K562 (cell line): Measurements from ENCODE around the gene STRA8. TPM values are rescaled to one million over a fixed set of nuclear protein-coding genes. Genes with fewer than 3 reads are reported as not detected.

Source experiments
- ASH1L ChIP-seq: fragments of 450-650 bp; IDR thresholded peaks from 2 replicates; pipeline ENCODE4 v1.6.1; 2018; ENCODE audit warnings: borderline replicate concordance, mild to moderate bottlenecking, low read depth; ENCODE audit not compliant: partially characterized antibody
- BMI1 ChIP-seq: fragments of 150-350 bp; IDR thresholded peaks from 2 replicates; pipeline ENCODE4 v1.6.1; 2014; ENCODE audit warnings: low read length
- CBFB ChIP-seq: sonication (generic); formaldehyde crosslinking; IDR thresholded peaks from 2 replicates; pipeline ENCODE4 v1.4.0; 2020; ENCODE audit warnings: mild to moderate bottlenecking, missing genetic modification reagents
- CBX1 ChIP-seq: sonication (generic); IDR thresholded peaks from 2 replicates; pipeline ENCODE4 v1.6.1; 2016; ENCODE audit warnings: antibody characterized with exemption, low read depth, mild to moderate bottlenecking
- ETS2 ChIP-seq: IDR thresholded peaks from 2 replicates; pipeline ENCODE4 v1.6.1; 2016; ENCODE audit warnings: borderline replicate concordance, missing genetic modification characterization, mild to moderate bottlenecking, moderate library complexity, missing compliant biosample characterization; ENCODE audit not compliant: poor library complexity, severe bottlenecking
- FOXA3 ChIP-seq, 2 experiments: fragments of 450-650 bp in 1 of 2; sonication (generic) in 1 of 2; formaldehyde crosslinking; IDR thresholded peaks in 1 of 2; conservative IDR thresholded peaks in 1 of 2; 2 replicates each; pipeline versions ENCODE4 v1.4.0 to v1.8.0; 2020 to 2022; ENCODE audit warnings: mild to moderate bottlenecking in 2 of 2, missing genetic modification reagents in 1 of 2
- FUS ChIP-seq: fragments of 200-400 bp; formaldehyde crosslinking; optimal IDR thresholded peaks from 2 replicates; pipeline ENCODE3; 2017; ENCODE audit warnings: low read depth, low read length
- JUN ChIP-seq, 2 experiments: sonication (generic) in 1 of 2; formaldehyde crosslinking in 1 of 2; IDR thresholded peaks; 2 replicates each; pipeline versions ENCODE4 v1.6.1 to v1.8.0; 2012 to 2022; ENCODE audit warnings: borderline replicate concordance in 2 of 2, mild to moderate bottlenecking in 2 of 2, improper control_type of control experiment in 1 of 2, low read depth in 1 of 2, low read length in 1 of 2, missing genetic modification reagents in 1 of 2
- MCM7 ChIP-seq, 2 experiments: fragments of 450-650 bp; IDR thresholded peaks; 2 replicates each; pipeline ENCODE4 v1.6.1; 2016 to 2018
- MXD1 ChIP-seq: fragments of 250-450 bp; sonication (Bioruptor Pico); IDR thresholded peaks from 2 replicates; pipeline ENCODE4 v1.8.0; 2021; ENCODE audit warnings: borderline replicate concordance, mild to moderate bottlenecking, moderate library complexity; ENCODE audit not compliant: poor library complexity, severe bottlenecking
- NFATC3 ChIP-seq: fragments of 450-650 bp; IDR thresholded peaks from 2 replicates; pipeline ENCODE4 v1.6.1; 2017; ENCODE audit warnings: mild to moderate bottlenecking
- NFE2L1 ChIP-seq: fragments of 450-650 bp; IDR thresholded peaks from 2 replicates; pipeline ENCODE4 v1.6.1; 2016; ENCODE audit warnings: missing genetic modification characterization, low read depth, mild to moderate bottlenecking, missing compliant biosample characterization, moderate library complexity, borderline replicate concordance
- POLR2B ChIP-seq: fragments of 450-650 bp; IDR thresholded peaks from 2 replicates; pipeline ENCODE4 v1.6.1; 2018; ENCODE audit warnings: low read depth; ENCODE audit not compliant: partially characterized antibody
- POLR2H ChIP-seq: IDR thresholded peaks from 2 replicates; pipeline ENCODE4 v1.6.1; 2016; ENCODE audit warnings: missing genetic modification characterization, low read depth, mild to moderate bottlenecking, control low read depth, missing compliant biosample characterization, moderate library complexity
- PPARD ChIP-seq: fragments of 250-450 bp; sonication (Bioruptor Pico); IDR thresholded peaks from 2 replicates; pipeline ENCODE4 v1.8.0; 2022; ENCODE audit warnings: inconsistent platforms, mild to moderate bottlenecking, moderate library complexity
- SMAD1 ChIP-seq: fragments of 150-350 bp; IDR thresholded peaks from 2 replicates; pipeline ENCODE4 v1.6.1; 2014; ENCODE audit warnings: low read length, low read depth; ENCODE audit not compliant: partially characterized antibody
- SP1 ChIP-seq: sonication (generic); formaldehyde crosslinking; IDR thresholded peaks from 2 replicates; pipeline ENCODE4 v1.8.1; 2022; ENCODE audit warnings: mild to moderate bottlenecking, missing genetic modification reagents
- TAF15 ChIP-seq: fragments of 200-400 bp; formaldehyde crosslinking; IDR thresholded peaks from 2 replicates; pipeline ENCODE4 v1.6.1; 2017; ENCODE audit warnings: mild to moderate bottlenecking, low read depth, low read length, moderate library complexity
- TAF9B ChIP-seq: fragments of 450-650 bp; IDR thresholded peaks from 2 replicates; pipeline ENCODE4 v1.6.1; 2018; ENCODE audit warnings: mild to moderate bottlenecking; ENCODE audit not compliant: partially characterized antibody
- TEAD1 ChIP-seq, 2 experiments: fragments of 450-650 bp in 1 of 2; sonication (generic) in 1 of 2; formaldehyde crosslinking; IDR thresholded peaks; 2 replicates each; pipeline versions ENCODE4 v1.4.0 to v1.8.0; 2020 to 2022; ENCODE audit warnings: mild to moderate bottlenecking in 2 of 2, missing genetic modification reagents in 1 of 2
- WHSC1 ChIP-seq: IDR thresholded peaks from one replicate; pipeline ENCODE4 v1.6.1; 2012; ENCODE audit warnings: low read length, control low read depth, inconsistent platforms
- ZFP36 ChIP-seq: fragments of 150-350 bp; IDR thresholded peaks from 2 replicates; pipeline ENCODE4 v1.6.1; 2018; ENCODE audit warnings: low read length, low read depth; ENCODE audit not compliant: partially characterized antibody
- ZFPM2 ChIP-seq: fragments of 250-450 bp; sonication (Bioruptor Pico); IDR thresholded peaks from 2 replicates; pipeline ENCODE4 v1.5.1; 2022; ENCODE audit warnings: mild to moderate bottlenecking
- ZNF224 ChIP-seq: sonication (generic); formaldehyde crosslinking; IDR thresholded peaks from 2 replicates; pipeline ENCODE4 v1.8.0; 2022; ENCODE audit warnings: mild to moderate bottlenecking, missing genetic modification reagents
- ZNF354B ChIP-seq: fragments of 250-450 bp; sonication (Bioruptor Pico); IDR thresholded peaks from 2 replicates; pipeline ENCODE4 v1.4.0; 2020
- ZNF695 ChIP-seq: fragments of 450-650 bp; formaldehyde crosslinking; IDR thresholded peaks from 2 replicates; pipeline ENCODE4 v1.4.0; 2020; ENCODE audit warnings: mild to moderate bottlenecking, moderate library complexity
- ZNF75A ChIP-seq: fragments of 450-650 bp; formaldehyde crosslinking; IDR thresholded peaks from 2 replicates; pipeline ENCODE4 v1.4.0; 2020; ENCODE audit warnings: mild to moderate bottlenecking
- polyA plus RNA-seq, 8 experiments: library from polyadenylated mRNA; depleted of rRNA in 4 of 8; stranded (reverse) in 5 of 8; unstranded in 3 of 8; fragments of >200 nt; fragmentation: Nextera tagmentation in 2 of 8; fragmentation: Illumina TruSeq in 1 of 8; extraction: Ambion mirVana in 2 of 8; extraction: Trizol in 1 of 8; gene quantifications; 2 replicates each; pipeline versions ENCODE4 v1.2.1 to v1.2.3, GENCODE V29; 2011 to 2014; ENCODE audit warnings: inconsistent platforms in 1 of 8, missing spikeins in 1 of 8
- total RNA-seq, 7 experiments: library from RNA; depleted of rRNA in 6 of 7; stranded (reverse); fragments of >200 nt in 6 of 7; fragmentation: Illumina TruSeq in 2 of 7; extraction: Trizol in 2 of 7; gene quantifications; 2 replicates each; pipeline versions ENCODE4 v1.2.1 to v1.2.3, GENCODE V29; 2011 to 2021; ENCODE audit warnings: low replicate concordance in 1 of 7

STRA8 gene
- total and polyA plus RNA-seq, 9 of the 15 experiments (the other 6 are each of a cell fraction or from before 2014, with no cell fraction given), result not detected

DNA sequence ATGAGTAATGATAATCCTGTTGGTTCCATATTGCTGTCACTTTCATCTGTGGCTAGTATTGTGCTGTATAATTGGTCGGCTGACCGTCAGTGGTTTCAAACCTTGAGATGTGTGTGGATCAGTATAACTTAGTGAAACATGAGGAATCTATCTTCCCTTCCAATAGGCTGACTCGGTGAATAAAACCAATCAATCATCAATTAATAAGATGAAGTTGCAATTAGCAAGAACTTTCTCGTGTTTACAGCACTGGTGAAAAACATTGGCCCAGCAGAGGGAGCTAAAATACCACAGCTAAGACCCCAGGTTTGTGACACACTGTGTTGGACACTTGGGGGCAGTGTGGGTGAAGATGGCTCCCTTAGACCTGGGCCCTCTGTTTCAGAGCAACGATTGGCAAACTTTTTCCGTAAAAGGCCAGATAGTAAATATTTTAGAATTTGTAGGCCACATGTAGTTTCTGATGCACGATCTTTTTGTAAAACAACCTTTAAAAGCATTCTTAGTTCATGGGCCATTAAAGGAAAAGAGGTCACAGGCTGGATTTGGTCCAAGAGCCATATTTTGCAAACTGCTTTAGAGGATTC, 47.8 kb downstream of the STRA8 start (continued):
- TF ChIP-seq ASH1L (peak; percentile 14), TAF9B (no peak), MXD1 (CRISPR knock-in tag) (no peak), ETS2 (tag) (no peak), JUN (IDR thresholded peaks at IDR 0.05; ENCODE audit: borderline replicate concordance, low read depth, low read length) (0 out of 2 replicates have a peak, but pooled peaks have one; percentile 30), JUN (CRISPR knock-in tag; IDR thresholded peaks at IDR 0.05; ENCODE audit: borderline replicate concordance) (no peak), POLR2B (no peak), ZFP36 (peak; percentile 27), CBFB (CRISPR knock-in tag) (no peak), ZNF75A (no peak), ZNF224 (CRISPR knock-in tag) (no peak), TEAD1 (CRISPR knock-in tag; IDR thresholded peaks at IDR 0.05) (peak in 1 of 2 experiments; percentile 60; a peak in 1 of 4 replicates), ZNF354B (CRISPR knock-in tag) (no peak), FUS (no peak), FOXA3 (CRISPR knock-in tag; conservative IDR thresholded peaks at IDR 0.05 in 1 of 2, IDR thresholded peaks at IDR 0.05 in 1 of 2) (peak; percentile 50 to 64; a peak in 3 of 4 replicates), PPARD (no peak), CBX1 (no peak), SMAD1 (no peak), BMI1 (peak; percentile 75), POLR2H (tag) (no peak), ZFPM2 (no peak), SP1 (CRISPR knock-in tag) (peak; percentile 50; the same call in 1 of the 2 replicates), NFATC3 (no peak), WHSC1 (no peak), MCM7 (IDR thresholded peaks at IDR 0.05) (no peak), NFE2L1 (no peak), TAF15 (no peak), ZNF695 (no peak)
